GM18508 (cell line): ENCODE data around the gene KLF15.

Experiments
- ATAC-seq: cut with Tn5 transposase; IDR thresholded peaks from one replicate; pipeline ENCODE4 v1.9.1; 2021; ENCODE audit warnings: moderate number of reproducible peaks; ENCODE audit not compliant: insufficient read depth, unreplicated experiment

The KLF15 gene

GRCh38 chr3:126349611-126350501, 7.4 kb downstream of the KLF15 start:
- ATAC-seq: no peak

- no peak for ATAC-seq
Measured at GRCh38 chr3:126349071-126349470, 8.1 kb downstream of the KLF15 start.

- no peak for ATAC-seq
Measured at GRCh38 chr3:126348308-126348920, 8.8 kb downstream of the KLF15 start.

GRCh38 chr3:126347543-126348161, 9.6 kb downstream of the KLF15 start:
- no peak for ATAC-seq

- no peak for ATAC-seq
Measured at GRCh38 chr3:126346466-126346865, 10.7 kb downstream of the KLF15 start.

- ATAC-seq: no peak
Measured at GRCh38 chr3:126345641-126346460, 11.4 kb downstream of the KLF15 start.

GRCh38 chr3:126345231-126345630, 12.0 kb downstream of the KLF15 start:
- ATAC-seq: no peak

GRCh38 chr3:126344380-126345041, 12.7 kb downstream of the KLF15 start:
- ATAC-seq: no peak

GRCh38 chr3:126343649-126344035, 13.6 kb downstream of the KLF15 start:
- no peak for ATAC-seq

- ATAC-seq: no peak
Measured at GRCh38 chr3:126342991-126343648, 14.1 kb downstream of the KLF15 start.

- no peak for ATAC-seq
Measured at GRCh38 chr3:126342211-126342610, 15.0 kb downstream of the KLF15 start.

GRCh38 chr3:126341755-126342150, 15.5 kb downstream of the KLF15 start:
- ATAC-seq: no peak

- ATAC-seq: no peak
Measured at GRCh38 chr3:126340943-126341754, 16.1 kb downstream of the KLF15 start.

- no peak for ATAC-seq
Measured at GRCh38 chr3:126340596-126340942, 16.6 kb downstream of the KLF15 start.

GRCh38 chr3:126340081-126340511, 17.1 kb downstream of the KLF15 start:
- no peak for ATAC-seq

GRCh38 chr3:126339466-126339865, 17.7 kb downstream of the KLF15 start:
- no peak for ATAC-seq

- ATAC-seq: no peak
Measured at GRCh38 chr3:126338790-126339288, 18.4 kb downstream of the KLF15 start.

GRCh38 chr3:126337980-126338651, 19.1 kb downstream of the KLF15 start:
- ATAC-seq: no peak
